ENCODE results near the gene SLC25A22.

SLC25A22 gene

GRCh38 chr11:803467-803742 is 5.3 kb upstream of the SLC25A22 start:
- no peak for DNase-seq (ENCODE audit: low spot score)

- no peak for DNase-seq (ENCODE audit: low spot score)
Observed at GRCh38 chr11:802693-803466, 4.8 kb upstream of the SLC25A22 start.

GRCh38 chr11:802018-802617 is 4.0 kb upstream of the SLC25A22 start:
- no peak for DNase-seq (ENCODE audit: low spot score)

GRCh38 chr11:801097-801780 is 3.2 kb upstream of the SLC25A22 start:
- no peak for DNase-seq (ENCODE audit: low spot score)

- no peak for DNase-seq (ENCODE audit: low spot score)
Observed at GRCh38 chr11:800473-800872, 2.4 kb upstream of the SLC25A22 start.

GRCh38 chr11:799641-800316 is 1.7 kb upstream of the SLC25A22 start:
- no peak for DNase-seq (ENCODE audit: low spot score)

- peak; percentile 83 for DNase-seq (ENCODE audit: low spot score)
Observed at GRCh38 chr11:797296-798092, 587 bp downstream of the SLC25A22 start.

GRCh38 chr11:796565-797295 is 1.4 kb downstream of the SLC25A22 start:
- no peak for DNase-seq (ENCODE audit: low spot score)

GRCh38 chr11:795634-796564 is 2.2 kb downstream of the SLC25A22 start:
- peak; percentile 81 for DNase-seq (ENCODE audit: low spot score)

GRCh38 chr11:794766-795633 is 3.1 kb downstream of the SLC25A22 start:
- DNase-seq (ENCODE audit: low spot score), result no peak

GRCh38 chr11:794013-794765 is 3.9 kb downstream of the SLC25A22 start:
- no peak for DNase-seq (ENCODE audit: low spot score)

GRCh38 chr11:793556-793955 is 4.5 kb downstream of the SLC25A22 start:
- DNase-seq (ENCODE audit: low spot score), result no peak

GRCh38 chr11:792873-793272 is 5.2 kb downstream of the SLC25A22 start:
- no peak for DNase-seq (ENCODE audit: low spot score)

GRCh38 chr11:792535-792821 is 5.6 kb downstream of the SLC25A22 start:
- no peak for DNase-seq (ENCODE audit: low spot score)

GRCh38 chr11:791658-792534 is 6.2 kb downstream of the SLC25A22 start:
- no peak for DNase-seq (ENCODE audit: low spot score)

GRCh38 chr11:790721-791564 is 7.1 kb downstream of the SLC25A22 start:
- no peak for DNase-seq (ENCODE audit: low spot score)

- DNase-seq (ENCODE audit: low spot score), result peak; percentile 28
Observed at GRCh38 chr11:789943-790342, 8.1 kb downstream of the SLC25A22 start, which contains the start of gene CEND1. TSS of gene CEND1 (minus strand) at chr11:790090. CDS start at chr11:788576, 1,514 bp downstream.

Data from CD4-positive, alpha-beta T cell treated with Interleukin-2 at 100 ng/mL for 4 hours (primary cell).